ENCODE results near the gene ITGAD.
"Not testable (repeated sequence)": the region's sequence is repeated elsewhere in the genome, so short reads cannot be mapped to it uniquely, and the experiment has no call there.

The ITGAD gene

GRCh38 chr16:31438414-31438813, 45.3 kb downstream of the ITGAD start:
- ChIA-PET POLR2A (interaction anchor here (0.6 kb wide), 1 partner anchor 484 kb away, joined by 3 read pairs; no protein-coding TSS in a partner anchor), CTCF (interaction anchor here (0.7 kb wide), 1 partner anchor 477 kb away, joined by 4 read pairs; no protein-coding TSS in a partner anchor)
- TF ChIP-seq ZNF341 (tag by site-specific recombination; IDR thresholded peaks at IDR 0.05; ENCODE audit: low read depth) (no peak), ZIC2 (tag by site-specific recombination; IDR thresholded peaks at IDR 0.05) (peak; percentile 53), ZNF488 (tag by site-specific recombination; IDR thresholded peaks at IDR 0.05) (no peak), ZFHX2 (tag by site-specific recombination; conservative IDR thresholded peaks at IDR 0.05) (no peak), ZNF692 (tag by site-specific recombination; IDR thresholded peaks at IDR 0.05) (peak; percentile 51; the same call in 1 of the 2 replicates), ZNF701 (tag by site-specific recombination; IDR thresholded peaks at IDR 0.05) (no peak), GLI4 (tag by site-specific recombination; IDR thresholded peaks at IDR 0.05) (no peak), ZNF585B (tag by site-specific recombination; IDR thresholded peaks at IDR 0.05) (no peak), GLIS1 (tag by site-specific recombination; IDR thresholded peaks at IDR 0.05) (peak; percentile 65), ZNF121 (tag by site-specific recombination; IDR thresholded peaks at IDR 0.05) (no peak), PRDM10 (tag by site-specific recombination; IDR thresholded peaks at IDR 0.05) (no peak), ZNF335 (tag by site-specific recombination; conservative IDR thresholded peaks at IDR 0.05) (0 out of 2 replicates have a peak, but pooled peaks have one; percentile 19), ZNF621 (tag by site-specific recombination; IDR thresholded peaks at IDR 0.05) (no peak), ZNF404 (tag by site-specific recombination; IDR thresholded peaks at IDR 0.05) (no peak), KLF8 (tag by site-specific recombination; IDR thresholded peaks at IDR 0.05) (no peak), ZSCAN4 (tag by site-specific recombination; IDR thresholded peaks at IDR 0.05) (no peak), ZNF513 (tag by site-specific recombination; IDR thresholded peaks at IDR 0.05) (no peak), ZNF16 (tag by site-specific recombination; IDR thresholded peaks at IDR 0.05; ENCODE audit: low read depth) (no peak), ZNF138 (tag by site-specific recombination; IDR thresholded peaks at IDR 0.05; ENCODE audit: borderline replicate concordance) (no peak), ZFP41 (tag by site-specific recombination; IDR thresholded peaks at IDR 0.05; ENCODE audit: borderline replicate concordance) (no peak)
- no peaks in the 10 kb centered on the region for H3K9me3 ChIP-seq (ENCODE audit: control insufficient read depth, insufficient read depth, low read depth, low read length)
- H3K27ac ChIP-seq (ENCODE audit: extremely low read depth, low read depth, low read length), result no peak overlapping the region
- no peaks in the 10 kb centered on the region for H3K4me1 ChIP-seq (ENCODE audit: control insufficient read depth, insufficient read depth, low read length)
- no peak overlapping the region for H3K4me3 ChIP-seq (ENCODE audit: low read depth, low read length)
- H3K36me3 ChIP-seq (ENCODE audit: control insufficient read depth in 2 of 2, insufficient read depth in 1 of 2, low read length in 2 of 2), result no peaks in the 10 kb centered on the region

- not testable (repeated sequence) for H3K4me3 ChIP-seq (ENCODE audit: low read depth, low read length); H3K27ac ChIP-seq (ENCODE audit: extremely low read depth, low read depth, low read length); H3K4me1 ChIP-seq (ENCODE audit: control insufficient read depth, insufficient read depth, low read length); H3K36me3 ChIP-seq (ENCODE audit: control insufficient read depth in 2 of 2, insufficient read depth in 1 of 2, low read length in 2 of 2); H3K9me3 ChIP-seq (ENCODE audit: control insufficient read depth, insufficient read depth, low read depth, low read length)
- ChIA-PET CTCF (interaction anchor here (0.7 to 1.5 kb wide), 3 partner anchors 13 to 478 kb away, joined by 3 to 4 read pairs (median 3); no protein-coding TSS in a partner anchor), POLR2A (interaction anchor here (0.6 kb wide), 1 partner anchor 485 kb away, joined by 3 read pairs; no protein-coding TSS in a partner anchor)
Observed at GRCh38 chr16:31439023-31439422, 45.9 kb downstream of the ITGAD start.
